ENCODE measurements around the gene CCDC30.

DNA sequence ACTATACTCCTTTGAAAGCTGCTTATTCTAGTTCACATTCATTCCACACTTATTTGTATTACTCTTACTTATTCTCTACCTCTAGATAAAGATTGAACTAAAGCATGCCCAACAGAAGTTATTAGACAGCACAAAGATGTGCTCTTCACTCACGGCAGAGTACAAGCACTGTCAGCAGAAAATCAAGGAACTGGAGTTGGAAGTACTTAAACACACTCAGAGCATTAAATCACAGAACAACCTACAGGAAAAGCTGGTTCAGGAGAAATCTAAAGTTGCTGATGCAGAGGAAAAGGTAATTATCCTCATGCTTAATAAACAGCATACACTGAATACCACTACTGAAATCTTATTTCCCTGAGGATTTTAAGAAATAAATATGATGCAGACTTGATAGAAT is 113.8 kb downstream of the CCDC30 start:
- TF ChIP-seq CTCF (IDR thresholded peaks at IDR 0.05) (no peak), POLR2A (IDR thresholded peaks at IDR 0.05) (no peak), POLR2AphosphoS5 (IDR thresholded peaks at IDR 0.05) (no peak)

All from transverse colon (tissue), 4 donors.